Neural crest cell (in vitro differentiated cells): Measurements from ENCODE around the gene NREP. TPM values are rescaled to one million over a fixed set of nuclear protein-coding genes. Genes with fewer than 3 reads are reported as not detected.

Experiments used
- DNase-seq: peaks from one replicate; pipeline ENCODE4 v3.0.0; 2021; ENCODE audit warnings: low read depth, mixed read lengths, low spot score
- H3K27ac Mint-ChIP-seq: one replicate; pipeline ENCODE4 v1.8.0; 2021; ENCODE audit warnings: mild to moderate bottlenecking, mixed read lengths; ENCODE audit not compliant: unreplicated experiment
- H3K27me3 Mint-ChIP-seq: 2 replicates; pipeline ENCODE4 v1.8.0; 2021; ENCODE audit warnings: low read depth, mild to moderate bottlenecking, mixed read lengths
- H3K36me3 Mint-ChIP-seq: 2 replicates; pipeline ENCODE4 v1.8.0; 2021; ENCODE audit warnings: low read depth, mild to moderate bottlenecking, mixed read lengths
- H3K4me1 Mint-ChIP-seq: 2 replicates; pipeline ENCODE4 v1.8.0; 2021; ENCODE audit warnings: mixed read lengths
- H3K4me3 Mint-ChIP-seq: one replicate; pipeline ENCODE4 v1.8.0; 2021; ENCODE audit warnings: mild to moderate bottlenecking, mixed read lengths
- H3K9me3 Mint-ChIP-seq: 2 replicates; pipeline ENCODE4 v1.8.0; 2021; ENCODE audit warnings: mixed read lengths
- total RNA-seq: library from RNA; stranded (reverse); gene quantifications from 2 replicates; pipeline ENCODE4 v1.2.1, GENCODE V29; 2021
- TF ChIP-seq, protein P1 (sequence below): fragments of 200-600 bp; sonication (generic); conservative IDR thresholded peaks from 2 replicates; pipeline ENCODE4 v1.5.0; 2021; ENCODE audit warnings: antibody characterized with exemption, mild to moderate bottlenecking

NREP gene
- total RNA-seq, 1 donor from 2014 or later: 382 TPM

DNA sequence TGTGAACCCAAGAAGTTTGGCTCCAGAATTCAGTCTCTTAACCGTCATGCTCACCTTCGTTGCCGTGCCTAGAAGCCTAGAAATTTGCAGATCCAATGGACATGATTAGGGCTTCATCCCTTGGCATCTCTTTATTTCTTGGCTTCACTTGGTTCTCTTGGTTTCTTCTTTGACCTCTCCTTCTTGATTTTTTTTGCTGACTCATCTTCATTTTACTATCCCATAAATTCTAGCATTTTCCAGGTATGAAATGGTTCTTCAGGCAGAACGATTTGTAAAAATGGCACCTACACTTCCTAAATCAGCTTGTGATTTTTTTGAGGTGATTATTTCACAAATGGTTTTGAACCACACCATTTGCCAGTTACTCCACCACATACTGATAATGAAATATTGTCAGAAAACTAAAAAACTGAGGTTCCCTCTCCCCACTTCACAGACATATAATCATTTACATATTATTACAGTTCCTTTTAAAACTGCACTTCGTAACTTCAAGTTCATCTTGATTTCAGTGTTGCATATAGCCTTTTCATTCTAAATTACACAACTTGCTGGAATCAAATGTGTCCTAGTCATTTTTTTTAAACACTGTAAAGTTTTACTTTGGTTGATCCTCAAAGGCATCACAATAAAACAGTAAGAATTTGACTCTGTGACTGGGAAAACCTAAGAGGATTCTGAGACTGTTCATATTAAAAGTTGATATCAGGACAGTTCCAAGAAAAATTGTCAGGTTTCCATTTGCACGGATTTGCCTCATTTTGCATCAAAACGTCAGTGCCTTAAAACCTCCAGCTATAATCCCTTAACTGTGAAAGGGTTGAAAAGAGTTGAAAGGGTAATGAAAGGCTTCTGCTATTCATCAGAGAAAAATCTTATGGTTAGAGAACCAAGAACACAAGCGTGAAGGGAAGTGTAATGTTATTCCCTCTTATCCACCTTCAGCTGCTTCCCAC is 8.9 kb upstream of the NREP start:
- Mint-ChIP-seq H3K9me3 (no peaks in the 10 kb centered on the region), H3K4me1 (peaks cover 10% of the 10 kb centered on the region), H3K36me3 (no peaks in the 10 kb centered on the region), H3K27me3 (no peaks in the 10 kb centered on the region), H3K4me3 (no peak overlapping the region), H3K27ac (no peak overlapping the region)
- DNase-seq: no peak
- TF ChIP-seq, protein P1, sequence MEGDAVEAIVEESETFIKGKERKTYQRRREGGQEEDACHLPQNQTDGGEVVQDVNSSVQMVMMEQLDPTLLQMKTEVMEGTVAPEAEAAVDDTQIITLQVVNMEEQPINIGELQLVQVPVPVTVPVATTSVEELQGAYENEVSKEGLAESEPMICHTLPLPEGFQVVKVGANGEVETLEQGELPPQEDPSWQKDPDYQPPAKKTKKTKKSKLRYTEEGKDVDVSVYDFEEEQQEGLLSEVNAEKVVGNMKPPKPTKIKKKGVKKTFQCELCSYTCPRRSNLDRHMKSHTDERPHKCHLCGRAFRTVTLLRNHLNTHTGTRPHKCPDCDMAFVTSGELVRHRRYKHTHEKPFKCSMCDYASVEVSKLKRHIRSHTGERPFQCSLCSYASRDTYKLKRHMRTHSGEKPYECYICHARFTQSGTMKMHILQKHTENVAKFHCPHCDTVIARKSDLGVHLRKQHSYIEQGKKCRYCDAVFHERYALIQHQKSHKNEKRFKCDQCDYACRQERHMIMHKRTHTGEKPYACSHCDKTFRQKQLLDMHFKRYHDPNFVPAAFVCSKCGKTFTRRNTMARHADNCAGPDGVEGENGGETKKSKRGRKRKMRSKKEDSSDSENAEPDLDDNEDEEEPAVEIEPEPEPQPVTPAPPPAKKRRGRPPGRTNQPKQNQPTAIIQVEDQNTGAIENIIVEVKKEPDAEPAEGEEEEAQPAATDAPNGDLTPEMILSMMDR: no peak

DNA sequence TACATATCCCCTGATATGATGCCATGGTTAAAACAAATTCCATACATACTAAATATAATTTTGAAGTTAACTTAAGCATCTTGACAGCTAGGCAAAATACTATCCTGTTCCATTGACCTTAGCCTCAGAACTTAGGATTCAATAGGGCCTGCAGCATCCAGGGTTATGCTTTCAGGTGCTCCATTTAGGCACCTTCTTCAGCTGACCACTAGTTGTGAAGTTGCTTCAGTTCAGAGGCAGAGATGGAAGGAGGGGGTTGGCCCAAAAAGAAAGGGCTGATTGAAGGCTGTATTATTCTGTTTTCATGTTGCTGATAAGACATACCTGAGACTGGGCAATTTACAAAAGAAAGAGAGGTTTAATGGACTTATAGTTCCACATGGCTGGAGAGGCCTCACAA is 7.0 kb upstream of the NREP start:
- DNase-seq: no peak
- H3K9me3 Mint-ChIP-seq: no peaks in the 10 kb centered on the region
- H3K4me3 Mint-ChIP-seq: no peak overlapping the region
- no peaks in the 10 kb centered on the region for H3K27me3 Mint-ChIP-seq
- H3K27ac Mint-ChIP-seq: no peak overlapping the region
- H3K36me3 Mint-ChIP-seq: no peaks in the 10 kb centered on the region
- peaks cover 10% of the 10 kb centered on the region for H3K4me1 Mint-ChIP-seq
- TF ChIP-seq, protein P1: no peak

DNA sequence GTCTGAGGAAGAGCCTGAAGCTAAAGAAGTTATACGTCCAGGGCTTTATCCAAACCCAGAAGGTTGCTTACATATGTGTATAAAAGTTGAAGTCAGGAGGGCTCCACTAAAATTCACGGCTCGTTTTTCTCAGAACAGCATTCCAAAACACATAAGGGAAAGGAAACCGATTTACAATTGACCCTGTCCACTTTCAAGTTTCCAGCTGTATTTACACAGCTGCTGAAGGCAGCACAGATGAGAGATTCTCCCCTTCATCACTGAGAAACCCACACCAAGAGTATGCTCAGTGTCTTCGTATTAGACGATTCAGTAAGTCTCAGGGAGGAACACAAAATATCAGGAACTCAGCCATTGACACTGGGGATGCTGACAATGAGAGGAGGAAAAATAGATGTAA is 5.9 kb upstream of the NREP start:
- Mint-ChIP-seq H3K4me3 (no peak overlapping the region), H3K4me1 (peaks cover 20% of the 10 kb centered on the region), H3K27me3 (no peaks in the 10 kb centered on the region), H3K27ac (no peak overlapping the region), H3K9me3 (no peaks in the 10 kb centered on the region), H3K36me3 (no peaks in the 10 kb centered on the region)
- TF ChIP-seq, protein P1: no peak
- DNase-seq: no peak

DNA sequence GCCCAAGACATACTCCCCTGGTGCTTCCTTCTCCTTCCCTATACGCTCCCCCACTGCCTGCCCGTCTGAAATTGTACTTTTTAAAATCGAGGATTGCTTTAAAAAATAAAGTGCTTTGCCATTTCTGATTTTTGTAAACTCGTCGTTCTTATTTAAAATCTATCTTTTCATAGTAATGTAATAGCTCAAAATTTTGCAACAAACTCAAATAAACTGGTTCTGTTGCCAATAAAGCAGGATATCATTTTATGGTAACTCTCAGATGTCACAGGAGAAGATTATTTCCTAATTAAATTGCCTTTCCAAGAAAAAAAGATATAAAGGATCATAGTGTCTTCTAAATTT is 1.3 kb upstream of the NREP start:
- Mint-ChIP-seq H3K4me1 (peaks cover 33% of the 10 kb centered on the region), H3K9me3 (no peaks in the 10 kb centered on the region), H3K27ac (peak overlapping the region; percentile 98), H3K27me3 (no peaks in the 10 kb centered on the region), H3K36me3 (peaks cover 3% of the 10 kb centered on the region), H3K4me3 (peak overlapping the region; percentile 94)
- TF ChIP-seq, protein P1: no peak
- DNase-seq: no peak

DNA sequence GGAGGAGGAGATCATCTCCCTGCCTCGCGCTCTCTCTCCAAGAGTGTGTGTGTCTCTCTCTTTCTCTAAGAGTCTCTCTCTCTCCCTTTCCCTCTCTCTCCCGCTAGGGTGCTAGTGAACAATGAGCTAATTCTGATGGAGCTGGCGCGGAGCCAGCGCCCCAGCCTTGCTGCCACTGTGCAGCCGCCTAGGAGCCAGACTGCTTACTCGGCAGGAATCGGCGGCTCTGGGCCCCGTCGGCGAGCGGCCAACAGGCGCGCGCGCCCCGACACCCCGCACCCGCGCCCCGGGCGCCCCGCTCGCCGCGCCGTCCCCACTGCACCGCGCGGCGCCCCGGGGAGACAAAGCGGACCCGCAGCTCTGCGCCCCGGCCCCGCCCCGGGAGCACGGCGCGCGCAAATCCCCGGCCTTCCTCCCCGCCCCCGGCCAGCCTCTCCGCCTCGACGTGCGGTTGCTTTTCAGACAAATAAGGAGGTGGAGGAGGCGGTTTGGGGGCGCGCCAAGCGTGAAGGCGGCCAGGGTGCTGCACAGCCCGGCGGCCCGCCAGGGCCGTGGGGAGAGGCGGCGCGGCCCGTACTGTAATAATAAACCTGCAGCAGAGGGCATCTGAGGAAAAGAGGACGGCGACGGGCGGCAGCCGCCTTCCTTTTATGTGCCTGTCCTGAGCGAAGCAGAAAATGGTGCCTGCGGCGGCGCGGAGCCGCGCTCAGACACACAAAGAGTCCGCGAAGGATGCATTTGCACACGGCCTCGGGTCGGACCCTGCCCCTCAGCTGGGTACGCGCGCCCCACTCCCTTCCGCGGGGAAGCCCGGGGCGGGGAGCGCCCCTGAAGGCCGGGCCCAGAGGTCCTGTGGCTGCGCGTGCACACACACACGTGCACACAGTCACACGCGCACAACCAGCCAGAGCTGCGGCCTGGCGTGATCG is 625 bp upstream of the NREP start:
- TF ChIP-seq, protein P1: peak; percentile 58
- H3K27ac Mint-ChIP-seq: peak overlapping the region; percentile 98
- peaks cover 3% of the 10 kb centered on the region for H3K36me3 Mint-ChIP-seq
- H3K4me1 Mint-ChIP-seq: peaks cover 32% of the 10 kb centered on the region
- peak; percentile 67 for DNase-seq
- no peaks in the 10 kb centered on the region for H3K9me3 Mint-ChIP-seq
- H3K4me3 Mint-ChIP-seq: peak overlapping the region; percentile 94
- H3K27me3 Mint-ChIP-seq: no peaks in the 10 kb centered on the region
